HCT116 (cell line): ENCODE results near the gene ARHGAP33. TPM values are rescaled to one million over a fixed set of nuclear protein-coding genes. Genes with fewer than 3 reads are reported as not detected.
A peak's percentile ranks its signal among the peaks of the same experiment; 100 is the strongest.

Experiments
- ATAC-seq: fragments of 200-7000 bp; cut with Tn5 transposase; 2 replicates; pipeline ENCODE4 v1.9.1; 2020; ENCODE audit warnings: mild to moderate bottlenecking, moderate library complexity
- BruUV-seq: library from RNA; stranded (reverse); fragments of 400-500 nt; replicated peaks from 2 replicates; lab custom pipeline; 2021; lab: Mats Ljungman, UMichigan
- CTCF ChIA-PET: fragments of 300-600 bp; sonication (Branson Sonifier 250); formaldehyde crosslinking; loops from one replicate; lab custom pipeline; 2021; ENCODE audit warnings: antibody characterized with exemption; lab: Charles Lee
- POLR2A ChIA-PET: fragments of 300-600, 350-600 bp; sonication (Branson Sonifier 250); formaldehyde crosslinking; loops from one replicate; lab custom pipeline; 2021; ENCODE audit warnings: antibody characterized with exemption; lab: Charles Lee
- RAD21 ChIA-PET, 2 experiments: fragments of 300-600 bp; sonication (Branson Sonifier 250); formaldehyde crosslinking; loops; one replicate each; lab custom pipeline; 2023; ENCODE audit warnings: low total read pairs in 2 of 2; ENCODE audit not compliant: uncharacterized antibody in 2 of 2, unreplicated experiment in 2 of 2, low non-redundant PET in 1 of 2; lab: Charles Lee
- DNase-seq: peaks from one replicate; pipeline ENCODE4 v3.0.0-alpha.2; 2010; ENCODE audit warnings: low read depth, low spot score
- H2AFZ ChIP-seq: fragments of 200-600 bp; shearing (Covaris generic), sonication (generic); 2 replicates; pipeline ENCODE4 v1.6.1; 2017; ENCODE audit warnings: low read depth, mixed run types, mixed read lengths, antibody characterized with exemption, low read length; ENCODE audit not compliant: poor library complexity, severe bottlenecking
- H3K27ac ChIP-seq: 2 replicates; pipeline ENCODE4 v1.5.1; 2012; ENCODE audit warnings: low read depth, low read length
- H3K27me3 ChIP-seq: fragments of 200-600 bp; sonication (generic); 2 replicates; pipeline ENCODE4 v1.6.1; 2016; ENCODE audit warnings: mixed run types, low read length, mixed read lengths; ENCODE audit not compliant: insufficient read depth
- H3K36me3 ChIP-seq, 2 experiments: fragments of 200-500 bp in 1 of 2; fragments of 200-600 bp in 1 of 2; sonication (Bioruptor generic) in 1 of 2; sonication (generic) in 1 of 2; 2 replicates each; pipeline versions ENCODE4 v1.5.1 to v1.6.1; 2014 to 2016; ENCODE audit warnings: low read length in 2 of 2, inconsistent platforms in 1 of 2, mixed read lengths in 1 of 2, mixed run types in 1 of 2; ENCODE audit not compliant: insufficient read depth in 2 of 2, control insufficient read depth in 1 of 2
- H3K4me1 ChIP-seq, 2 experiments: fragments of 200-600 bp in 1 of 2; sonication (generic) in 1 of 2; 2 replicates each; pipeline versions ENCODE4 v1.5.1 to v1.6.1; 2012 to 2017; ENCODE audit warnings: low read length in 2 of 2, inconsistent platforms in 1 of 2, mild to moderate bottlenecking in 1 of 2, mixed read lengths in 1 of 2, mixed run types in 1 of 2, moderate library complexity in 1 of 2; ENCODE audit not compliant: insufficient read depth in 2 of 2, control insufficient read depth in 1 of 2
- H3K4me2 ChIP-seq: fragments of 200-600 bp; sonication (generic); 2 replicates; pipeline ENCODE4 v1.6.1; 2017; ENCODE audit warnings: mixed run types, low read length, mixed read lengths
- H3K4me3 ChIP-seq, 2 experiments: fragments of 200-600 bp in 1 of 2; sonication (generic) in 1 of 2; replicated peaks in 1 of 2; 2 replicates each; pipeline ENCODE4 v1.5.1; 2011 to 2016; ENCODE audit warnings: low read length in 2 of 2, control low read depth in 1 of 2, low read depth in 1 of 2, mild to moderate bottlenecking in 1 of 2, mixed read lengths in 1 of 2, mixed run types in 1 of 2
- H3K79me2 ChIP-seq: fragments of 200-600 bp; sonication (generic); 2 replicates; pipeline ENCODE4 v1.6.1; 2017; ENCODE audit warnings: mild to moderate bottlenecking, mixed run types, low read length, moderate library complexity, mixed read lengths; ENCODE audit not compliant: insufficient read depth
- H3K9ac ChIP-seq: fragments of 200-600 bp; sonication (generic); 2 replicates; pipeline ENCODE4 v1.6.1; 2016; ENCODE audit warnings: low read length, mixed read lengths
- H3K9me2 ChIP-seq: fragments of 200-600 bp; sonication (generic), shearing (Covaris generic); 2 replicates; pipeline ENCODE4 v1.6.1; 2017; ENCODE audit warnings: mixed run types, mild to moderate bottlenecking, moderate library complexity; ENCODE audit not compliant: insufficient read depth
- H3K9me3 ChIP-seq, 2 experiments: fragments of 200-500 bp in 1 of 2; fragments of 200-600 bp in 1 of 2; sonication (Bioruptor generic) in 1 of 2; sonication (generic) in 1 of 2; 2 replicates each; pipeline ENCODE4 v1.6.1; 2014 to 2017; ENCODE audit warnings: low read length in 2 of 2, mixed read lengths in 2 of 2, inconsistent platforms in 1 of 2, low read depth in 1 of 2, mild to moderate bottlenecking in 1 of 2, mixed run types in 1 of 2, moderate library complexity in 1 of 2; ENCODE audit not compliant: control insufficient read depth in 1 of 2, insufficient read depth in 1 of 2
- H4K20me1 ChIP-seq: fragments of 200-600 bp; sonication (generic), shearing (Covaris generic); 2 replicates; pipeline ENCODE4 v1.6.1; 2017; ENCODE audit warnings: mixed run types, mild to moderate bottlenecking, moderate library complexity; ENCODE audit not compliant: insufficient read depth
- EGR1 ChIP-seq: IDR thresholded peaks from 2 replicates; pipeline ENCODE4 v1.6.1; 2012; ENCODE audit warnings: low read depth
- EZH2 ChIP-seq: fragments of 200-600 bp; sonication (generic); IDR thresholded peaks from 2 replicates; pipeline ENCODE4 v1.6.1; 2017; ENCODE audit warnings: antibody characterized with exemption, mixed run types
- EZH2phosphoT487 ChIP-seq: fragments of 200-600 bp; IDR thresholded peaks from 2 replicates; pipeline ENCODE4 v1.6.1; 2018; ENCODE audit warnings: antibody characterized with exemption, borderline replicate concordance
- MAX ChIP-seq: IDR thresholded peaks from 2 replicates; pipeline ENCODE4 v1.6.1; 2012
- POLR2A ChIP-seq: IDR thresholded peaks from 2 replicates; pipeline ENCODE4 v1.7.0; 2011; ENCODE audit warnings: borderline replicate concordance; ENCODE audit not compliant: insufficient read depth, insufficient read length; ENCODE audit errors: extremely low read depth
- RAD21 ChIP-seq: IDR thresholded peaks from 2 replicates; pipeline ENCODE4 v1.6.1; 2012; ENCODE audit warnings: low read depth, mild to moderate bottlenecking
- SIN3A ChIP-seq: IDR thresholded peaks from 2 replicates; pipeline ENCODE4 v1.6.1; 2012; ENCODE audit warnings: low read depth
- SP1 ChIP-seq: IDR thresholded peaks from 2 replicates; pipeline ENCODE4 v1.6.1; 2012; ENCODE audit warnings: low read depth
- SRF ChIP-seq: IDR thresholded peaks from 2 replicates; pipeline ENCODE4 v1.6.1; 2012; ENCODE audit warnings: low read depth
- intact Hi-C: fragments of 100-400 bp; cut with micrococcal nuclease; formaldehyde crosslinking; loops from 2 replicates; pipeline ENCODE4 v1.10.0; 2022
- total RNA-seq: library from RNA; stranded (reverse); gene quantifications from one replicate; pipeline ENCODE4 v1.2.1, GENCODE V29; 2021; ENCODE audit not compliant: unreplicated experiment
- TF ChIP-seq, protein P1 (sequence below): IDR thresholded peaks from 2 replicates; pipeline ENCODE4 v1.6.1; 2012; ENCODE audit warnings: low read depth

The ARHGAP33 gene
- total RNA-seq, 1 experiment from 2014 or later = 30.2 TPM

DNA sequence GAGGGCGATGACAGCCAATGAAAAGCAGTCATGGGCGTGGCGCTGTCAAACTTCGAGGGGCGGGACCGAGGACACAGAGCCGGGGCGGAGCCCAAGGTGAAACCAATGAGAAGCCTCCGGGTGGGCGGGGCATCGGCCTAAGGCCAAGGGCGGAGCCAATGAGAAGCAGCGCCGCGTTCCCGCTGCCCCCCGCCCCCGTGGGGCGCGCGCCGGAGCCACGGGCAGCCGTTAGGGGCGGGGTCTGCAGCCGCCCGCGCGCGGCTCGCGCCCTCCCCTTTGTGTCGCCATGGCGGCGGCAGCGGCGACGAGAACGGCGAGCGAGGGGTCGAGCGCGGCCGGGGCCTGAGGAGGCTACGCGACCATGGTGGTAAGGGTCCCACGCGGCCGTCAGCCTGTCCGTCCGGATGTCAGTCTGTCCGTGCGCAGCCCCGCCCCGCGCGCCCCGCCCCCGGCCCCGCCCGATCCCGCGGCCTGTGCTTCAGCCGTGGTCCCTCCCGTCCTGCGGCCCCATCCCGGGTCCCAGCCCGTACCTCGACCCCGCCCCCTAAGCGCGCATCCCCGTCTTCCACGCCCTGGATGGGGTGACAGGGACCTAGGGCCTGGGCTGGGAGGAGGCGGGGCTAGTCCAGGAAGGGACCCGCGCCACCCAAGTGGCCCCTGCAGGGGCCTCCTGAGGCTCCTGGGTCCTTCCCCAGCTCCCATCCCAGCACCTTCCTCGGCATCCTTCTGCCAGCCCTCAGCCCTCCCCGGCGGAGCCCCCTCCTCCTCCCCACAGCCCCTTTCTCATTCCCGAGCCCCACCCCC is at the start of gene ARHGAP33 (continued):
- TF ChIP-seq, protein P1, sequence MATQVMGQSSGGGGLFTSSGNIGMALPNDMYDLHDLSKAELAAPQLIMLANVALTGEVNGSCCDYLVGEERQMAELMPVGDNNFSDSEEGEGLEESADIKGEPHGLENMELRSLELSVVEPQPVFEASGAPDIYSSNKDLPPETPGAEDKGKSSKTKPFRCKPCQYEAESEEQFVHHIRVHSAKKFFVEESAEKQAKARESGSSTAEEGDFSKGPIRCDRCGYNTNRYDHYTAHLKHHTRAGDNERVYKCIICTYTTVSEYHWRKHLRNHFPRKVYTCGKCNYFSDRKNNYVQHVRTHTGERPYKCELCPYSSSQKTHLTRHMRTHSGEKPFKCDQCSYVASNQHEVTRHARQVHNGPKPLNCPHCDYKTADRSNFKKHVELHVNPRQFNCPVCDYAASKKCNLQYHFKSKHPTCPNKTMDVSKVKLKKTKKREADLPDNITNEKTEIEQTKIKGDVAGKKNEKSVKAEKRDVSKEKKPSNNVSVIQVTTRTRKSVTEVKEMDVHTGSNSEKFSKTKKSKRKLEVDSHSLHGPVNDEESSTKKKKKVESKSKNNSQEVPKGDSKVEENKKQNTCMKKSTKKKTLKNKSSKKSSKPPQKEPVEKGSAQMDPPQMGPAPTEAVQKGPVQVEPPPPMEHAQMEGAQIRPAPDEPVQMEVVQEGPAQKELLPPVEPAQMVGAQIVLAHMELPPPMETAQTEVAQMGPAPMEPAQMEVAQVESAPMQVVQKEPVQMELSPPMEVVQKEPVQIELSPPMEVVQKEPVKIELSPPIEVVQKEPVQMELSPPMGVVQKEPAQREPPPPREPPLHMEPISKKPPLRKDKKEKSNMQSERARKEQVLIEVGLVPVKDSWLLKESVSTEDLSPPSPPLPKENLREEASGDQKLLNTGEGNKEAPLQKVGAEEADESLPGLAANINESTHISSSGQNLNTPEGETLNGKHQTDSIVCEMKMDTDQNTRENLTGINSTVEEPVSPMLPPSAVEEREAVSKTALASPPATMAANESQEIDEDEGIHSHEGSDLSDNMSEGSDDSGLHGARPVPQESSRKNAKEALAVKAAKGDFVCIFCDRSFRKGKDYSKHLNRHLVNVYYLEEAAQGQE = no peak
- TF ChIP-seq EZH2phosphoT487 (no peak), MAX (no peak), EZH2 (no peak), SP1 (peak; percentile 73), SIN3A (no peak)

DNA sequence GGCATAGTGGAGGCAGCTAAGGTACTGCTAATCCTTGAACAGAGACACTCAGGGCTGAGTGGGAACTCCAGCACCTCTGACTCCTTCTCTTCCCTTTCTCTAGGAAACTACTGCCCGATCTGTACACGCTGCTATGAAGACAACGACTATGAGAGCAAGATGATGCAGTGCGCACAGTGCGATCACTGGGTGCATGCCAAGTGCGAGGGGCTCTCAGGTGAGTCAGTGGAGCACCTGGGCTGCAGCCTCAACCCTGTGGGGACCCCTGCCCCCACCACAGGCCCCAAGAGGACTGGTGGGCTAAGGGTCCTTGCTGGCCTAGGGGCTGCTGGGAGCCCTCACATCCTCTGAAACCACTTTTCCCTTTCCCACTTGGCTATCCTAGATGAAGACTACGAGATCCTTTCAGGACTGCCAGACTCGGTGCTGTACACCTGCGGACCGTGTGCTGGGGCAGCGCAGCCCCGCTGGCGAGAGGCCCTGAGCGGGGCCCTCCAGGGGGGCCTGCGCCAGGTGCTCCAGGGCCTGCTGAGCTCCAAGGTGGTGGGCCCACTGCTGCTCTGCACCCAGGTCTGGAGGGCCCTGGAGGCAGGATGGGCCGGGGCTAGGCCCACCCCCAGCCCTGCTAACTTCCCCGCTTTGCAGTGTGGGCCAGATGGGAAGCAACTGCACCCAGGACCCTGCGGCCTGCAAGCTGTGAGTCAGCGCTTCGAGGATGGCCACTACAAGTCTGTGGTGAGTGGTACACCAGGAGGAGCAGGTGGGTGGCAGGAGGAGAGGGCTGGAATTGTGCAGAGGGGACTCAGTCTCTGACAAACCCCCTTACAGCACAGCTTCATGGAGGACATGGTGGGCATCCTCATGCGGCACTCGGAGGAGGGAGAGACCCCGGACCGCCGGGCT is 48.1 kb upstream of the ARHGAP33 start:
- Histone ChIP-seq H3K27ac (no peak overlapping the region), H2AFZ (no peak overlapping the region), H3K27me3 (no peaks in the 10 kb centered on the region), H3K9me3 (no peaks in the 10 kb centered on the region), H3K4me3 (no peak overlapping the region), H3K4me2 (no peak overlapping the region), H3K79me2 (no peaks in the 10 kb centered on the region; the same call in 1 of the 2 replicates), H3K9me2 (no peaks in the 10 kb centered on the region), H3K36me3 (peaks cover 68 to 79% of the 10 kb centered on the region in 2 experiments), H4K20me1 (no peaks in the 10 kb centered on the region), H3K4me1 (no peaks in the 10 kb centered on the region), H3K9ac (no peak overlapping the region)
- no TSS peak for BruUV-seq
- ATAC-seq = 0 out of 2 replicates have a peak, but pooled peaks have one; percentile 12
- POLR2A ChIA-PET = interaction anchor here (1.1 kb wide), 1 partner anchor 14 kb away, joined by 3 read pairs; no protein-coding TSS in a partner anchor
- DNase-seq = no peak
- RAD21 ChIA-PET = no interaction called here
- TF ChIP-seq MAX (no peak), RAD21 (no peak), EGR1 (no peak), SRF (no peak), POLR2A (no peak), SIN3A (no peak)
- CTCF ChIA-PET = no interaction called here
- intact Hi-C loops = no loop called here
